Keratinocyte (primary cell): ENCODE results near the gene SAFB. TPM values are rescaled to one million over a fixed set of nuclear protein-coding genes. Genes with fewer than 3 reads are reported as not detected.

Experiments
- DNase-seq: peaks from one replicate; pipeline ENCODE4 v3.0.0-alpha.2; 2011; ENCODE audit warnings: low read depth, missing footprints, low spot score
- FAIRE-seq: peaks from 2 replicates; lab custom pipeline; 2011; peaks lifted over from hg19 to GRCh38; lab: Jason Lieb, UNC
- H2AFZ ChIP-seq: 2 replicates; pipeline ENCODE4 v1.6.0; 2012; ENCODE audit warnings: low read length, control low read depth, inconsistent platforms; ENCODE audit not compliant: control insufficient read depth
- H3K27ac ChIP-seq: 2 replicates; pipeline ENCODE4 v1.5.1; 2011; ENCODE audit warnings: low read length; ENCODE audit not compliant: control insufficient read depth, insufficient read depth
- H3K27me3 ChIP-seq: 3 replicates; pipeline ENCODE4 v1.6.0; 2011; ENCODE audit warnings: low read length; ENCODE audit not compliant: control insufficient read depth, insufficient read depth; ENCODE audit errors: extremely low read depth
- H3K36me3 ChIP-seq, 2 experiments: 2 replicates in 1 of 2; 3 replicates in 1 of 2; pipeline ENCODE4 v1.5.1; 2011; ENCODE audit warnings: low read length in 2 of 2, mild to moderate bottlenecking in 1 of 2; ENCODE audit not compliant: control insufficient read depth in 2 of 2, insufficient read depth in 2 of 2; ENCODE audit errors: extremely low read depth in 1 of 2
- H3K4me1 ChIP-seq: 3 replicates; pipeline ENCODE4 v1.5.1; 2011; ENCODE audit warnings: low read length; ENCODE audit not compliant: control insufficient read depth, insufficient read depth; ENCODE audit errors: extremely low read depth
- H3K4me2 ChIP-seq: 3 replicates; pipeline ENCODE4 v1.6.0; 2011; ENCODE audit warnings: low read depth, low read length; ENCODE audit not compliant: control insufficient read depth, insufficient read depth; ENCODE audit errors: extremely low read depth
- H3K4me3 ChIP-seq, 3 experiments: fragments of 200-600 bp in 1 of 3; sonication (generic) in 1 of 3; 2 replicates in 2 of 3; 3 replicates in 1 of 3; pipeline ENCODE4 v1.5.1; 2011 to 2016; ENCODE audit warnings: low read length in 3 of 3, mild to moderate bottlenecking in 3 of 3, control low read depth in 2 of 3, inconsistent platforms in 1 of 3, low read depth in 1 of 3, mixed read lengths in 1 of 3, mixed run types in 1 of 3, moderate library complexity in 1 of 3; ENCODE audit not compliant: control insufficient read depth in 2 of 3, insufficient read depth in 2 of 3; ENCODE audit errors: extremely low read depth in 1 of 3
- H3K79me2 ChIP-seq: 2 replicates; pipeline ENCODE4 v1.6.0; 2012; ENCODE audit warnings: low read length; ENCODE audit not compliant: control insufficient read depth, insufficient read depth
- H3K9ac ChIP-seq: 3 replicates; pipeline ENCODE4 v1.6.0; 2011; ENCODE audit warnings: low read length; ENCODE audit not compliant: control insufficient read depth, insufficient read depth; ENCODE audit errors: extremely low read depth
- H3K9me1 ChIP-seq: 3 replicates; pipeline ENCODE4 v1.6.0; 2011; ENCODE audit warnings: low read length; ENCODE audit not compliant: control insufficient read depth, insufficient read depth; ENCODE audit errors: extremely low read depth
- H3K9me3 ChIP-seq: 2 replicates; pipeline ENCODE4 v1.5.1; 2012; ENCODE audit warnings: low read depth, low read length; ENCODE audit not compliant: control insufficient read depth
- H4K20me1 ChIP-seq: 3 replicates; pipeline ENCODE4 v1.6.0; 2011; ENCODE audit warnings: low read length; ENCODE audit not compliant: control insufficient read depth, insufficient read depth; ENCODE audit errors: extremely low read depth
- CTCF ChIP-seq, 3 experiments: IDR thresholded peaks in 1 of 3; conservative IDR thresholded peaks in 1 of 3; optimal IDR thresholded peaks in 1 of 3; 2 replicates in 2 of 3; 3 replicates in 1 of 3; pipeline versions ENCODE3 to v1.5.1; 2011; ENCODE audit warnings: low read length in 3 of 3, mild to moderate bottlenecking in 3 of 3, moderate library complexity in 2 of 3, control low read depth in 1 of 3, inconsistent platforms in 1 of 3; ENCODE audit not compliant: insufficient read depth in 2 of 3; ENCODE audit errors: extremely low read depth in 1 of 3
- EZH2 ChIP-seq: IDR thresholded peaks from one replicate; pipeline ENCODE4 v1.6.1; 2012; ENCODE audit warnings: inconsistent platforms, mild to moderate bottlenecking, low read length, moderate library complexity
- dilution Hi-C: fragments of 300-500 bp; cut with MboI; formaldehyde crosslinking; loops from one replicate; pipeline ENCODE4 v1.7.0; 2020; ENCODE audit warnings: low sequenced_read_pairs; ENCODE audit not compliant: extremely low pct_ligation_motif_present
- polyA plus RNA-seq, 5 experiments: library from polyadenylated mRNA; depleted of rRNA in 3 of 5; stranded (reverse) in 3 of 5; stranded (forward) in 1 of 5; unstranded in 1 of 5; fragments of >200 nt; gene quantifications; 1 replicate in 1 of 5; 2 replicates in 3 of 5; 3 replicates in 1 of 5; pipeline versions ENCODE4 v1.2.1 to v1.2.3, GENCODE V29; 2011 to 2012; ENCODE audit warnings: missing spikeins in 2 of 5, low read depth in 1 of 5, low replicate concordance in 1 of 5

The SAFB gene
- polyA plus RNA-seq, 1 donor (not counting 4 experiments of a cell fraction or from before 2014, with no cell fraction given): 34.0 TPM

DNA sequence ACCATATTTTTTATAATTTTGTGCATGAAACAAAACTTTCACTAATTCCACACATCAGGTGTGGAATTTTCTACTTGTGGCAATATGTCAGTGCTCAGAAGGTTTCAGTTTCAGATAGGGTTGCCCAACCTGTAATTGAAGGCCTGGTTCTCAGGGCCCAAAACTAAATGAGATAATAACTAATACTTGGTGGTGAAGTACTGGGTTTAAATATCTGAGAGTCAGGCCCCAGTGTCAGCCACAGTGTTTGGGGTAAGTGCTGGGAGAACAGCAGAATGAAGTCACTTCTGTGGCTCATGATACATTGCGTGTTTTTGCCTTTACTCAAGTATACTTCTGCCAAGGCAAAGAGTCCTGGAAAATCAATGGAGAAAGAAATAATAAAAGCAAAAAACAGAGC is 5.6 kb downstream of the SAFB start:
- no peaks in the 10 kb centered on the region for H3K9me3 ChIP-seq
- H3K4me3 ChIP-seq: no peak overlapping the region
- peaks cover 98% of the 10 kb centered on the region for H3K79me2 ChIP-seq
- no peak overlapping the region for H3K9ac ChIP-seq
- H3K27ac ChIP-seq: no peak overlapping the region
- H3K4me1 ChIP-seq: peaks cover 13% of the 10 kb centered on the region
- peaks cover 19 to 55% of the 10 kb centered on the region in 2 experiments for H3K36me3 ChIP-seq
- H3K27me3 ChIP-seq: no peaks in the 10 kb centered on the region
- H2AFZ ChIP-seq: no peak overlapping the region
- no peak for TF ChIP-seq EZH2
- no peak for TF ChIP-seq CTCF (optimal IDR thresholded peaks at IDR 0.05 in 1 of 3, IDR thresholded peaks at IDR 0.05 in 1 of 3, conservative IDR thresholded peaks at IDR 0.05 in 1 of 3; ENCODE audit: extremely low read depth in 1 of 3, insufficient read depth in 2 of 3, low read length in 3 of 3)
- DNase-seq: no peak
- dilution Hi-C loops: no loop called here
- H3K9me1 ChIP-seq: no peaks in the 10 kb centered on the region
- no peak for FAIRE-seq
- no peak overlapping the region for H3K4me2 ChIP-seq
- peaks cover 43% of the 10 kb centered on the region for H4K20me1 ChIP-seq

GRCh38 chr19:5628919-5629481 is 6.1 kb downstream of the SAFB start:
- Histone ChIP-seq H3K9me3 (no peaks in the 10 kb centered on the region), H3K9ac (no peak overlapping the region), H3K27ac (no peak overlapping the region), H3K27me3 (no peaks in the 10 kb centered on the region), H3K4me1 (peaks cover 13% of the 10 kb centered on the region), H2AFZ (no peak overlapping the region), H3K79me2 (peaks cover 96% of the 10 kb centered on the region), H3K9me1 (no peaks in the 10 kb centered on the region), H3K4me3 (no peak overlapping the region), H4K20me1 (peaks cover 46% of the 10 kb centered on the region), H3K4me2 (no peak overlapping the region), H3K36me3 (peaks cover 19 to 55% of the 10 kb centered on the region in 2 experiments)
- DNase-seq (no peak), FAIRE-seq (no peak)
- no peak for TF ChIP-seq CTCF (optimal IDR thresholded peaks at IDR 0.05 in 1 of 3, IDR thresholded peaks at IDR 0.05 in 1 of 3, conservative IDR thresholded peaks at IDR 0.05 in 1 of 3; ENCODE audit: extremely low read depth in 1 of 3, insufficient read depth in 2 of 3, low read length in 3 of 3)
- no peak for TF ChIP-seq EZH2
- dilution Hi-C loops: no loop called here
